Heart right ventricle (tissue), 16 donors: ENCODE results near the gene ABCD4. TPM values are rescaled to one million over a fixed set of nuclear protein-coding genes. Genes with fewer than 3 reads are reported as not detected.

Experiments
- ATAC-seq, 8 donors: fragments of 200-7000 bp; cut with Tn5 transposase; one replicate each; pipeline ENCODE4 v1.9.1; 2020; ENCODE audit warnings: mild to moderate bottlenecking in 8 of 8, moderate library complexity in 8 of 8, moderate number of reproducible peaks in 1 of 8
- DNase-seq, 2 donors: peaks; one replicate each; pipeline ENCODE4 v3.0.0-alpha.2; 2020
- H3K27ac ChIP-seq, 10 donors: fragments of 200-600 bp; sonication (generic) in 2 of 10; one replicate each; pipeline versions ENCODE4 v1.5.0 to v1.8.0; 2020 to 2022; ENCODE audit warnings: mild to moderate bottlenecking in 3 of 10
- H3K27me3 ChIP-seq, 7 donors: fragments of 200-600 bp; one replicate each; pipeline ENCODE4 v1.8.0; 2021 to 2022; ENCODE audit warnings: mild to moderate bottlenecking in 2 of 7
- H3K36me3 ChIP-seq, 9 donors: fragments of 200-600 bp; sonication (generic) in 1 of 9; one replicate each; pipeline versions ENCODE4 v1.5.0 to v1.8.0; 2020 to 2022; ENCODE audit warnings: mild to moderate bottlenecking in 2 of 9
- H3K4me1 ChIP-seq, 9 donors: fragments of 200-600 bp; sonication (generic) in 1 of 9; one replicate each; pipeline versions ENCODE4 v1.5.0 to v1.8.0; 2020 to 2022; ENCODE audit warnings: mild to moderate bottlenecking in 4 of 9
- H3K4me3 ChIP-seq, 10 donors: fragments of 200-600 bp; sonication (generic) in 2 of 10; one replicate each; pipeline versions ENCODE4 v1.5.0 to v1.8.0; 2020 to 2022; ENCODE audit warnings: mild to moderate bottlenecking in 7 of 10, moderate library complexity in 2 of 10
- H3K9me3 ChIP-seq, 11 donors: fragments of 200-600 bp in 10 of 11; sonication (generic) in 2 of 11; one replicate each; pipeline versions ENCODE4 v1.5.0 to v1.8.0; 2013 to 2022; ENCODE audit warnings: mild to moderate bottlenecking in 2 of 11, control low read depth in 1 of 11, moderate library complexity in 1 of 11
- CTCF ChIP-seq, 9 donors: fragments of 200-600 bp; sonication (generic) in 2 of 9; IDR thresholded peaks; one replicate each; pipeline versions ENCODE4 v1.5.0 to v1.8.0; 2021 to 2022; ENCODE audit warnings: antibody characterized with exemption in 9 of 9, mild to moderate bottlenecking in 5 of 9, moderate library complexity in 1 of 9
- WGBS, 2 donors: extraction: QIAGEN DNeasy Blood & Tissue Kit; methylation state at CpG; one replicate each; pipeline ENCODE4 v1.1.7; 2013; ENCODE audit warnings: inconsistent platforms in 1 of 2; 5-methylcytosine and 5-hydroxymethylcytosine counted together
- intact Hi-C, 10 donors: fragments of 100-400 bp; cut with DNase I; formaldehyde crosslinking; loops; one replicate each; pipeline versions ENCODE4 v1.11.1 to v1.14.2; 2022
- polyA plus RNA-seq, 2 donors: library from polyadenylated mRNA; stranded (reverse); fragments of 200-250 nt; gene quantifications; one replicate each; pipeline ENCODE4 v1.2.3, GENCODE V29; 2013
- total RNA-seq, 10 donors: library from RNA; stranded (reverse); fragmentation: NEBNext Ultra II Directional in 3 of 10; extraction: Animal tissue kit (Norgen Biotek cat#: 25700) in 3 of 10; gene quantifications; one replicate each; pipeline versions ENCODE4 v1.2.1 to v1.2.4, GENCODE V29; 2021 to 2023
- donor health status: Arrhythmogenic right ventricular cardiomyopathy.
- donor health status: ischemic (EF 13 %, LVEDD 7.1; RV severe dilation, severe dysfunction).
- donor health status: healthy with polysubstance abuse.
- donor health status: DM: no; HTN: yes; CAD: no.
- donor health status: DM: no; HTN: no; CAD: no.
- donor health status: ischemic (EF 25% LVEDD 6.9; RV normal size, moderate dysfunction).
- donor health status: ischemic (EF 25% LVEDD 5.7; RV mildly dilated, moderate dysfunction).
- donor health status: healthy.
- donor health status: DM: yes; HTN: yes; CAD: no.
- donor health status: Ischemic cardiomyopathy.
- donor health status: ischemic (EF 35%, LVEDD 5.7; RV mildly dilated, moderate dysfunction).
- donor health status: nonischemic (EF 11% LVEDD 7.7; RV severe dilation, severe dysfunction).
- donor health status: DM: yes; HTN: yes; CAD: no.
- donor health status: PGD.
- donor health status: ischemic (EF 29% LVEDD 5.4; RV normal size, mild dysfunction).
- donor health status: nonischemic (EF 23%, LVEDD 6.1; RV moderate dilation, normal function).

Gene ABCD4
- total and polyA plus RNA-seq, 12 donors, result 17.8 to 76.4 (median 22.0) TPM

GRCh38 chr14:74241652-74242017 is 61.1 kb downstream of the ABCD4 start:
- Histone ChIP-seq H3K4me3 (peak overlapping the region in 5 of 10 donors; percentile 21 to 45 (median 43)), H3K9me3 (no peaks in the 10 kb centered on the region), H3K27ac (no peak overlapping the region), H3K27me3 (peaks cover 43 to 98% (median 96%) of the 10 kb centered on the region in 7 donors), H3K4me1 (peaks cover 11 to 32% (median 24%) of the 10 kb centered on the region in 9 donors), H3K36me3 (no peaks in the 10 kb centered on the region)
- 8% methylated on average over 14 of the region's 14 CpGs for WGBS, 2 donors
- no peak for DNase-seq
- ATAC-seq, result no peak
- no peak for TF ChIP-seq CTCF (IDR thresholded peaks at IDR 0.05)
- intact Hi-C loops, result no loop called here

DNA sequence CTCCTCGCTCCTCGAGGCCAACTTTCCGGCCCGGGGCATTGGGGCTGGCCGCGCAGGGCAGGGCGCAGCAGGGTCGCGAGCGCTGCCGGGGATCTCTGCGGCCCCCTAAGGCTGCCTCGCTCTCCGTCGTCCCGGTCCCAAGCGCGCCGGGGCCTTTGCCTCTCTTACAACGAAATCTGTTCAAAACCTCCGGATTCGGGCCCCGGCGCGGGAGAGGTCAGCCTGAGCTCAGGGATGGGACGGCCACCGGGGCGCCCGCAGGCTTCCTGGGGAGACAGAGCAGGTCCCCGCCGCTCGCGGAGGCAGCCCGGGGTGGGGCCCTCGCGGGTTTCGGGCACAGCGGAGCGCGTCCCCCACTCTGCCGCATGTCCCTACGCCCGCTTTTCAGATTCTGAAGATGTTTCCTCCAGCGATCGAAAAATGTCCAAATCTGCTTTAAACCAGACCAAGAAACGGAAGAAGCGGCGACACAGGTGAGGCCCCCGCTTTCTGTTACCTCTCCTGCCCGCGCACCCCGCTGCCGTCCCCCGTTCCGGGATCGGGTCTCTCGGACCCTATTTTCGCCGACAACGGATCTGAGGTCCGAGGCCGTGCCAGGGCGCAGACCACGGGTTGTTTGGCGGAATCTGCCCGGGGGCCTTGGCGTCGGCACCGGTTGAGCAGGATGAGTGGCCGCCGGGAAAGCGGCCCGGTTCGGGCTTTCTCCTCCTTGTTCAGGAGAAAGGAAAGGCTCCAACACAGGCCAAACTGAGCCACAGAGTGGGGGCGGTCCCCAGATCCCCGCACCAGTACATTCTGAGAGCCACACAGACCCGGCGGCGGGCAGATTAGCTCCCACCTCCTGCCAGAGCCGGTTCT is 61.7 kb downstream of the ABCD4 start:
- ATAC-seq (peak in 5 of 8 donors; percentile 9 to 46 (median 40)), DNase-seq (no peak)
- no peak for TF ChIP-seq CTCF (IDR thresholded peaks at IDR 0.05)
- no peaks in the 10 kb centered on the region for H3K36me3 ChIP-seq
- H3K4me3 ChIP-seq, result peak overlapping the region; percentile 17 to 45 (median 27)
- H3K4me1 ChIP-seq, result peaks cover 11 to 32% (median 24%) of the 10 kb centered on the region in 9 donors
- no peak overlapping the region for H3K27ac ChIP-seq
- no peaks in the 10 kb centered on the region for H3K9me3 ChIP-seq
- intact Hi-C loops, result no loop called here
- H3K27me3 ChIP-seq, result peaks cover 43 to 98% (median 93%) of the 10 kb centered on the region in 7 donors
- WGBS, 2 donors, result 1 to 2% methylated on average over 79 to 80 of the region's 80 CpGs

DNA sequence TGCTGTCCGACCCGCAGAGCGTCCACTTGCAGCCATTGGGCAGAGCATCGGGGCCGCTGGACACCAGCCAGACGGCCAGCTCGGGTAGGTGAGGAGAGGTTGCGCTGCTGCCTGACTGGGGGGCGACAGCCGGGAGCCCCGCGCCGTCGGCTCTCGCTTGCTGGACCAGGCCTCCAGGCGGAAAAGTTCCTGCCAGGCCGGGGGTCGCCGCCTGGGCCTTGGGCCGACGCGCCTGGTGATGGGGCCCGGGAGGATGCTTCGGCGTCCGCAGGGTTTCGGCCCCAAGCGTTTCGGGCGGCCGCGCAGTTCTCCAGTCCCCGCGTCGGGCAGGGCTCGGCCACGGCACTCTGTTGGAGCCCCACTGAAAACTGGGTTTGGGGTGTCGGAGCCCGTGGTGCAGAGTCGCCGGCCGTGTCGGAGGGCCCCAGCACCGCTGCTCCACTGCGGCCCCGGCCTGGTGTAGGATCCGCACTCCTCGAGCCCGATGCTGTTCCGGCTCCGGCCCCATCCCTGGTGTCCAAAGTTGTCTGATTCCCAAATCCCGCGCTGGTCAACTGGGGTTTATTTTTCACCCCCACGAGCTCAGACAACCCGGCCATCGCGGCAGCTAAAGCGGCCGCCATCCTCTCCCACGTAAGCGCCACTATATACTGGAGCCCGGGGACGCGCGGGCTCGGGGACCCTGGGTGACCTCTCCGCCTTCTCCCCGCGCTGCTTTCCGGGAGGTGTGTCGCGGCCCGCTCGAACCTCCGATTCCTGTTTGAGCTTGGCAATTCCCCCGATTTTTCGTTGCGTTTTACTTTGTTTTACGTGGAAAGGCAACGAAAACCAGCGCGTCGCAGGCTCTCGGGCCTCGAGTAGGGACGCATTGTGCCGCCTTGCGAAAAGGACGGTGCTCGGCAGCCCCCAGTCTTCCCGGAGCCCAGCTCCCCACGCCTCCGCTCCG is 62.6 kb downstream of the ABCD4 start:
- WGBS, 2 donors, result 2 to 3% methylated on average over 90 to 94 of the region's 94 CpGs
- H3K4me3 ChIP-seq, result peak overlapping the region; percentile 17 to 45 (median 27)
- DNase-seq (no peak), ATAC-seq (peak in 3 of 8 donors; percentile 30 to 35 (median 32))
- intact Hi-C loops, result no loop called here
- H3K27me3 ChIP-seq, result peaks cover 43 to 89% (median 86%) of the 10 kb centered on the region in 7 donors
- H3K4me1 ChIP-seq, result peaks cover 11 to 32% (median 24%) of the 10 kb centered on the region in 9 donors
- no peaks in the 10 kb centered on the region for H3K36me3 ChIP-seq
- H3K9me3 ChIP-seq, result no peaks in the 10 kb centered on the region
- TF ChIP-seq CTCF (IDR thresholded peaks at IDR 0.05), result no peak
- H3K27ac ChIP-seq, result no peak overlapping the region
